Measurements from ENCODE around the gene M6PR. TPM values are rescaled to one million over a fixed set of nuclear protein-coding genes. Genes with fewer than 3 reads are reported as not detected.

Gene M6PR
- total RNA-seq, 2 experiments from 2014 or later: 53.4 to 55.8 TPM

GRCh38 chr12:8956073-8956472 is 6.6 kb upstream of the M6PR start:
- DNase-seq: no peak
- Histone ChIP-seq H3K27me3 (ENCODE audit: control insufficient read depth in 1 of 2, insufficient read depth in 2 of 2, low read length in 2 of 2) (no peaks in the 10 kb centered on the region), H3K36me3 (ENCODE audit: insufficient read depth, low read length) (no peaks in the 10 kb centered on the region), H3K4me1 (ENCODE audit: insufficient read depth, low read length) (peaks cover 86% of the 10 kb centered on the region), H3K27ac (ENCODE audit: low read depth in 1 of 2, low read length in 2 of 2) (peak overlapping the region; percentile 45 to 68), H3K4me3 (ENCODE audit: low read length) (no peak overlapping the region), H3K9me3 (ENCODE audit: control insufficient read depth in 1 of 2, insufficient read depth in 1 of 2, low read length in 2 of 2) (peaks cover 0 to 17% of the 10 kb centered on the region in 2 experiments)
- ATAC-seq (ENCODE audit: poor library complexity): no peak
- H3K27me3 Mint-ChIP-seq: no peaks in the 10 kb centered on the region
- TF ChIP-seq, protein P1, sequence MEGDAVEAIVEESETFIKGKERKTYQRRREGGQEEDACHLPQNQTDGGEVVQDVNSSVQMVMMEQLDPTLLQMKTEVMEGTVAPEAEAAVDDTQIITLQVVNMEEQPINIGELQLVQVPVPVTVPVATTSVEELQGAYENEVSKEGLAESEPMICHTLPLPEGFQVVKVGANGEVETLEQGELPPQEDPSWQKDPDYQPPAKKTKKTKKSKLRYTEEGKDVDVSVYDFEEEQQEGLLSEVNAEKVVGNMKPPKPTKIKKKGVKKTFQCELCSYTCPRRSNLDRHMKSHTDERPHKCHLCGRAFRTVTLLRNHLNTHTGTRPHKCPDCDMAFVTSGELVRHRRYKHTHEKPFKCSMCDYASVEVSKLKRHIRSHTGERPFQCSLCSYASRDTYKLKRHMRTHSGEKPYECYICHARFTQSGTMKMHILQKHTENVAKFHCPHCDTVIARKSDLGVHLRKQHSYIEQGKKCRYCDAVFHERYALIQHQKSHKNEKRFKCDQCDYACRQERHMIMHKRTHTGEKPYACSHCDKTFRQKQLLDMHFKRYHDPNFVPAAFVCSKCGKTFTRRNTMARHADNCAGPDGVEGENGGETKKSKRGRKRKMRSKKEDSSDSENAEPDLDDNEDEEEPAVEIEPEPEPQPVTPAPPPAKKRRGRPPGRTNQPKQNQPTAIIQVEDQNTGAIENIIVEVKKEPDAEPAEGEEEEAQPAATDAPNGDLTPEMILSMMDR (IDR thresholded peaks at IDR 0.05): no peak
- peak overlapping the region; percentile 93 for H3K27ac Mint-ChIP-seq
- POLR2A ChIA-PET: interaction anchor here (1.0 kb wide), 1 partner anchor 54 kb away, joined by 3 read pairs; no protein-coding TSS in a partner anchor
- CTCF ChIA-PET: no interaction called here
- H3K4me1 Mint-ChIP-seq (ENCODE audit: low read depth): peaks cover 87% of the 10 kb centered on the region
- no peaks in the 10 kb centered on the region for H3K9me3 Mint-ChIP-seq
- intact Hi-C loops (cut with DNase I, micrococcal nuclease): loop anchor here in 1 of 2 experiments (5.0 kb wide), 1 partner anchor 36 kb away; no protein-coding TSS in a partner anchor
- no peak overlapping the region for H3K4me3 Mint-ChIP-seq
- H3K36me3 Mint-ChIP-seq (ENCODE audit: low read depth): peaks cover 27% of the 10 kb centered on the region

DNA sequence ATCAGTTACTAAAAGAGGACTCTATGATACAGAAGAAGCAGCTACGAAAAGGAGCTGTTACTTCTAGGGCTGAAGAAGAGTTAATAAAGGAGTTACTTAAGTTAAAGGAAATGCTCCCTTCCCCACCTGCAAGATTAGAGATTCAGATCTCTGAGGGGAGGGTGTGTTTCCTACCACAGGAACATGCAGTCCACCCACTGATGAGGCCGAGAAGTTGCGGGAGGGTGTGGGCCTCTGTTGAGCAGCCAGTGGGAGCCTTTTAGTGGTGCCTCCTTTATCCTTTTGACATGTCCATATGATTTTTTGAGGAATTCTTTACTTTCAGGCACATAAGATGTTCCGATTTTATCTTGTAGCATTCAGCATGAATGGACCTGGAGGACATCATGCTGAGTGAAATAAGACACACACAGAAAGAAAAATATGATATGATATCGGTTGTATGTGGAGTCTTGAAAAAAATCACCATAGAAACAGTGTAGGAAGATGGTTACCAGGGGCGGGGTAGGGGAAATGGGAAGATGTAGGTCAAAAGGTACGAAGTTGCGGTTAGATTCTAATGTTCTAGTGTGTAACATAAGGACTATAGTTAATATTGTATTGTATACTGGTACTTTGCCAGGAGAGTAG is 4.4 kb upstream of the M6PR start:
- ATAC-seq (ENCODE audit: poor library complexity): peak; percentile 27
- H3K9me3 Mint-ChIP-seq: no peaks in the 10 kb centered on the region
- Histone ChIP-seq H3K27me3 (ENCODE audit: control insufficient read depth in 1 of 2, insufficient read depth in 2 of 2, low read length in 2 of 2) (no peaks in the 10 kb centered on the region), H3K9me3 (ENCODE audit: control insufficient read depth in 1 of 2, insufficient read depth in 1 of 2, low read length in 2 of 2) (peaks cover 0 to 17% of the 10 kb centered on the region in 2 experiments), H3K36me3 (ENCODE audit: insufficient read depth, low read length) (no peaks in the 10 kb centered on the region), H3K4me3 (ENCODE audit: low read length) (peak overlapping the region; percentile 35), H3K4me1 (ENCODE audit: insufficient read depth, low read length) (peaks cover 70% of the 10 kb centered on the region), H3K27ac (ENCODE audit: low read depth in 1 of 2, low read length in 2 of 2) (peak overlapping the region; percentile 60 to 99)
- no peaks in the 10 kb centered on the region for H3K27me3 Mint-ChIP-seq
- DNase-seq: peak in 10 of 14 experiments; percentile 32 to 90 (median 46)
- H3K27ac Mint-ChIP-seq: peak overlapping the region; percentile 93
- ChIA-PET CTCF (interaction anchor here (0.5 to 7.3 kb wide), 4 partner anchors 70 to 297 kb away, joined by 3 to 75 read pairs (median 4); no protein-coding TSS in a partner anchor), POLR2A (interaction anchor here (0.6 to 1.8 kb wide), 8 partner anchors 36 to 95 kb away, joined by 3 to 8 read pairs (median 4); partner anchors contain the start of gene KLRG1)
- peaks cover 73% of the 10 kb centered on the region for H3K4me1 Mint-ChIP-seq (ENCODE audit: low read depth)
- H3K36me3 Mint-ChIP-seq (ENCODE audit: low read depth): peaks cover 38% of the 10 kb centered on the region
- TF ChIP-seq, protein P1 (IDR thresholded peaks at IDR 0.05): no peak
- peak overlapping the region; percentile 61 for H3K4me3 Mint-ChIP-seq
- intact Hi-C loops (cut with DNase I, micrococcal nuclease): no loop called here

GRCh38 chr12:8951744-8952143 is 2.3 kb upstream of the M6PR start:
- Histone ChIP-seq H3K27ac (ENCODE audit: low read depth in 1 of 2, low read length in 2 of 2) (peak overlapping the region; percentile 95 to 99), H3K36me3 (ENCODE audit: insufficient read depth, low read length) (no peaks in the 10 kb centered on the region), H3K9me3 (ENCODE audit: control insufficient read depth in 1 of 2, insufficient read depth in 1 of 2, low read length in 2 of 2) (peaks cover 0 to 15% of the 10 kb centered on the region in 2 experiments), H3K27me3 (ENCODE audit: control insufficient read depth in 1 of 2, insufficient read depth in 2 of 2, low read length in 2 of 2) (no peaks in the 10 kb centered on the region), H3K4me1 (ENCODE audit: insufficient read depth, low read length) (peaks cover 64% of the 10 kb centered on the region), H3K4me3 (ENCODE audit: low read length) (peak overlapping the region; percentile 79)
- POLR2A ChIA-PET: interaction anchor here (0.7 to 4.6 kb wide), 12 partner anchors 10 to 307 kb away, joined by 3 to 71 read pairs (median 20); no protein-coding TSS in a partner anchor
- Mint-ChIP-seq H3K4me1 (ENCODE audit: low read depth) (peaks cover 72% of the 10 kb centered on the region), H3K27ac (peak overlapping the region; percentile 93), H3K4me3 (peak overlapping the region; percentile 91), H3K27me3 (no peaks in the 10 kb centered on the region), H3K9me3 (no peaks in the 10 kb centered on the region), H3K36me3 (ENCODE audit: low read depth) (peaks cover 40% of the 10 kb centered on the region)
- CTCF ChIA-PET: interaction anchor here (0.6 to 7.3 kb wide), 10 partner anchors 38 to 112 kb away, joined by 3 to 75 read pairs (median 14); no protein-coding TSS in a partner anchor
- TF ChIP-seq, protein P1 (IDR thresholded peaks at IDR 0.05): no peak
- DNase-seq (peak in 4 of 14 experiments; percentile 41 to 73 (median 64)), ATAC-seq (ENCODE audit: poor library complexity) (no peak)
- intact Hi-C loops (cut with DNase I, micrococcal nuclease): loop anchor here (1.0 to 2.0 kb wide), 5 partner anchors 45 to 255 kb away; partner anchors contain the start of gene RIMKLB (in 1 of the 2)

Data from CD4-positive, alpha-beta T cell (primary cell).